Measurements from ENCODE around the gene FAM216A. TPM values are rescaled to one million over a fixed set of nuclear protein-coding genes. Genes with fewer than 3 reads are reported as not detected.
"Not testable (repeated sequence)": the region's sequence is repeated elsewhere in the genome, so short reads cannot be mapped to it uniquely, and the experiment has no call there.

FAM216A gene
- total RNA-seq, 2 donors from 2014 or later = 13.4 to 26.6 TPM

- Mint-ChIP-seq H3K4me1 (ENCODE audit: low read depth in 2 of 2) (no peaks in the 10 kb centered on the region), H3K36me3 (no peaks in the 10 kb centered on the region), H3K9me3 (no peaks in the 10 kb centered on the region), H3K27ac (no peak overlapping the region), H3K27me3 (no peaks in the 10 kb centered on the region), H3K4me3 (no peak overlapping the region)
- DNase-seq (ENCODE audit: low spot score) (no peak), ATAC-seq (no peak)
Measured at GRCh38 chr12:110508071-110508586, 39.5 kb downstream of the FAM216A start.

GRCh38 chr12:110513842-110514241 is 45.2 kb downstream of the FAM216A start:
- Mint-ChIP-seq H3K4me3 (no peak overlapping the region), H3K9me3 (no peaks in the 10 kb centered on the region), H3K4me1 (ENCODE audit: low read depth in 2 of 2) (no peaks in the 10 kb centered on the region), H3K27me3 (peaks cover 0 to 2% of the 10 kb centered on the region in 2 donors), H3K27ac (no peak overlapping the region), H3K36me3 (no peaks in the 10 kb centered on the region)
- DNase-seq (ENCODE audit: low spot score) (no peak), ATAC-seq (no peak)

GRCh38 chr12:110514363-110514762 is 45.7 kb downstream of the FAM216A start:
- no peak overlapping the region for H3K27ac Mint-ChIP-seq
- no peak overlapping the region for H3K4me3 Mint-ChIP-seq
- H3K4me1 Mint-ChIP-seq (ENCODE audit: low read depth in 2 of 2) = no peaks in the 10 kb centered on the region
- peaks cover 0 to 2% of the 10 kb centered on the region in 2 donors for H3K27me3 Mint-ChIP-seq
- no peaks in the 10 kb centered on the region for H3K9me3 Mint-ChIP-seq
- ATAC-seq = no peak
- DNase-seq (ENCODE audit: low spot score) = no peak
- H3K36me3 Mint-ChIP-seq = no peaks in the 10 kb centered on the region

GRCh38 chr12:110516995-110517394 is 48.4 kb downstream of the FAM216A start:
- no peaks in the 10 kb centered on the region for H3K36me3 Mint-ChIP-seq
- H3K4me1 Mint-ChIP-seq (ENCODE audit: low read depth in 2 of 2) = no peaks in the 10 kb centered on the region
- H3K27ac Mint-ChIP-seq = no peak overlapping the region
- no peaks in the 10 kb centered on the region for H3K9me3 Mint-ChIP-seq
- DNase-seq (ENCODE audit: low spot score) (no peak), ATAC-seq (no peak)
- H3K4me3 Mint-ChIP-seq = no peak overlapping the region
- H3K27me3 Mint-ChIP-seq = peaks cover 0 to 2% of the 10 kb centered on the region in 2 donors

GRCh38 chr12:110518014-110518413 is 49.4 kb downstream of the FAM216A start:
- not testable (repeated sequence) for H3K4me1 Mint-ChIP-seq (ENCODE audit: low read depth in 2 of 2); H3K27ac Mint-ChIP-seq; H3K9me3 Mint-ChIP-seq; H3K36me3 Mint-ChIP-seq; H3K4me3 Mint-ChIP-seq; ATAC-seq; DNase-seq (ENCODE audit: low spot score); H3K27me3 Mint-ChIP-seq

GRCh38 chr12:110520876-110521712 is 52.4 kb downstream of the FAM216A start:
- not testable (repeated sequence) for H3K4me1 Mint-ChIP-seq (ENCODE audit: low read depth in 2 of 2); H3K27ac Mint-ChIP-seq; DNase-seq (ENCODE audit: low spot score); H3K9me3 Mint-ChIP-seq; H3K27me3 Mint-ChIP-seq; H3K4me3 Mint-ChIP-seq; H3K36me3 Mint-ChIP-seq
- peak in 1 of 2 donors; percentile 58 for ATAC-seq

- Mint-ChIP-seq H3K9me3 (no peaks in the 10 kb centered on the region), H3K4me3 (no peak overlapping the region), H3K36me3 (no peaks in the 10 kb centered on the region), H3K27ac (peak overlapping the region in 1 of 2 donors; percentile 20), H3K4me1 (ENCODE audit: low read depth in 2 of 2) (peaks cover 9 to 11% of the 10 kb centered on the region in 2 donors), H3K27me3 (no peaks in the 10 kb centered on the region)
- ATAC-seq (no peak), DNase-seq (ENCODE audit: low spot score) (no peak)
Measured at GRCh38 chr12:110528277-110528839, 59.7 kb downstream of the FAM216A start.

GRCh38 chr12:110530511-110530910 is 61.9 kb downstream of the FAM216A start:
- no peak overlapping the region for H3K27ac Mint-ChIP-seq
- no peaks in the 10 kb centered on the region for H3K9me3 Mint-ChIP-seq
- H3K27me3 Mint-ChIP-seq = no peaks in the 10 kb centered on the region
- H3K4me1 Mint-ChIP-seq (ENCODE audit: low read depth in 2 of 2) = peaks cover 9 to 11% of the 10 kb centered on the region in 2 donors
- H3K36me3 Mint-ChIP-seq = no peaks in the 10 kb centered on the region
- no peak overlapping the region for H3K4me3 Mint-ChIP-seq
- ATAC-seq = no peak
- no peak for DNase-seq (ENCODE audit: low spot score)

- no peaks in the 10 kb centered on the region for H3K27me3 Mint-ChIP-seq
- H3K36me3 Mint-ChIP-seq = peaks cover 6% of the 10 kb centered on the region
- H3K4me3 Mint-ChIP-seq = no peak overlapping the region
- H3K9me3 Mint-ChIP-seq = no peaks in the 10 kb centered on the region
- DNase-seq (ENCODE audit: low spot score) (no peak), ATAC-seq (peak in 1 of 2 donors; percentile 66)
- peak overlapping the region in 1 of 2 donors; percentile 31 for H3K27ac Mint-ChIP-seq
- H3K4me1 Mint-ChIP-seq (ENCODE audit: low read depth in 2 of 2) = peaks cover 11 to 15% of the 10 kb centered on the region in 2 donors
Measured at GRCh38 chr12:110531741-110532333, 63.2 kb downstream of the FAM216A start.

GRCh38 chr12:110532644-110533043 is 64.0 kb downstream of the FAM216A start:
- Mint-ChIP-seq H3K36me3 (peaks cover 6% of the 10 kb centered on the region), H3K4me1 (ENCODE audit: low read depth in 2 of 2) (peaks cover 11 to 16% of the 10 kb centered on the region in 2 donors), H3K4me3 (no peak overlapping the region), H3K27ac (no peak overlapping the region), H3K27me3 (no peaks in the 10 kb centered on the region), H3K9me3 (no peaks in the 10 kb centered on the region)
- ATAC-seq = no peak
- DNase-seq (ENCODE audit: low spot score) = no peak

GRCh38 chr12:110533607-110534006 is 65.0 kb downstream of the FAM216A start:
- DNase-seq (ENCODE audit: low spot score) (no peak), ATAC-seq (no peak)
- H3K27ac Mint-ChIP-seq = no peak overlapping the region
- no peak overlapping the region for H3K4me3 Mint-ChIP-seq
- H3K36me3 Mint-ChIP-seq = peaks cover 8% of the 10 kb centered on the region
- H3K9me3 Mint-ChIP-seq = no peaks in the 10 kb centered on the region
- H3K27me3 Mint-ChIP-seq = no peaks in the 10 kb centered on the region
- H3K4me1 Mint-ChIP-seq (ENCODE audit: low read depth in 2 of 2) = peaks cover 16 to 17% of the 10 kb centered on the region in 2 donors

- Mint-ChIP-seq H3K27ac (no peak overlapping the region), H3K36me3 (peaks cover 13% of the 10 kb centered on the region)
Measured at GRCh38 chr12:110534811-110535210, 66.2 kb downstream of the FAM216A start.

GRCh38 chr12:110536834-110537604 is 68.4 kb downstream of the FAM216A start:
- peak overlapping the region in 1 of 2 donors; percentile 13 for H3K27ac Mint-ChIP-seq
- no peaks in the 10 kb centered on the region for H3K9me3 Mint-ChIP-seq
- H3K36me3 Mint-ChIP-seq = peaks cover 13% of the 10 kb centered on the region

More at GRCh38 chr12:110534811-110535210, 66.2 kb downstream of the FAM216A start:
- Mint-ChIP-seq H3K4me1 (ENCODE audit: low read depth in 2 of 2) (peaks cover 17% of the 10 kb centered on the region in 2 donors), H3K27me3 (no peaks in the 10 kb centered on the region), H3K4me3 (no peak overlapping the region), H3K9me3 (no peaks in the 10 kb centered on the region)
- no peak for DNase-seq (ENCODE audit: low spot score)
- no peak for ATAC-seq

More at GRCh38 chr12:110536834-110537604, 68.4 kb downstream of the FAM216A start:
- Mint-ChIP-seq H3K4me3 (no peak overlapping the region), H3K4me1 (ENCODE audit: low read depth in 2 of 2) (peaks cover 12 to 14% of the 10 kb centered on the region in 2 donors), H3K27me3 (no peaks in the 10 kb centered on the region)
- no peak for DNase-seq (ENCODE audit: low spot score)
- ATAC-seq = no peak
